Mammary epithelial cell (primary cell): ENCODE results near the gene PHLDB2.

ENCODE experiments used
- CTCF ChIP-seq, 2 donors: IDR thresholded peaks in 1 of 2; conservative IDR thresholded peaks in 1 of 2; 2 replicates each; pipeline ENCODE4 v1.5.1; 2011 to 2012; ENCODE audit warnings: inconsistent platforms in 2 of 2, low read length in 2 of 2, mild to moderate bottlenecking in 2 of 2, control low read depth in 1 of 2, low read depth in 1 of 2; ENCODE audit not compliant: insufficient read depth in 1 of 2; ENCODE audit errors: extremely low read depth in 1 of 2
- EZH2 ChIP-seq: IDR thresholded peaks from 2 replicates; pipeline ENCODE4 v1.6.1; 2012; ENCODE audit warnings: low read length, inconsistent platforms, borderline replicate concordance

- TF ChIP-seq EZH2 = no peak
- TF ChIP-seq CTCF (conservative IDR thresholded peaks at IDR 0.05 in 1 of 2, IDR thresholded peaks at IDR 0.05 in 1 of 2; ENCODE audit: extremely low read depth in 1 of 2, insufficient read depth in 1 of 2, low read depth in 1 of 2, low read length in 2 of 2) = no peak
Measured at GRCh38 chr3:111976254-111976653, 117.2 kb downstream of the PHLDB2 start.
